ENCODE data around the gene RSAD2. TPM values are rescaled to one million over a fixed set of nuclear protein-coding genes. Genes with fewer than 3 reads are reported as not detected.
A peak's percentile ranks its signal among the peaks of the same experiment; 100 is the strongest.

RSAD2 gene
- 1.0 and 1.1 TPM in 2 replicates for total RNA-seq
- long read RNA-seq: 0 reads

- no peak within 1 kb of the TSS for H3K4me3 Mint-ChIP-seq
- H3K4me1 Mint-ChIP-seq: no peaks in the 10 kb centered on the region
- H3K36me3 Mint-ChIP-seq (ENCODE audit: low read depth): peaks cover 13% of the 10 kb centered on the region
- H3K27ac Mint-ChIP-seq (ENCODE audit: unreplicated experiment): no peak within 1 kb of the TSS
- H3K27me3 Mint-ChIP-seq (ENCODE audit: low read depth): no peaks in the 10 kb centered on the region
- no peak for TF ChIP-seq CTCF (conservative IDR thresholded peaks at IDR 0.05)
- H3K9me3 Mint-ChIP-seq: peaks cover 14% of the 10 kb centered on the region
- no peak for DNase-seq (ENCODE audit: low read depth, low spot score)
These were observed at the start of gene RSAD2 for GRCh38 chr2:6877402-6878304. Gene RSAD2, plus strand, starts transcription at chr2:6877777. Its CDS starts 24 bp downstream, at chr2:6877801.

DNA sequence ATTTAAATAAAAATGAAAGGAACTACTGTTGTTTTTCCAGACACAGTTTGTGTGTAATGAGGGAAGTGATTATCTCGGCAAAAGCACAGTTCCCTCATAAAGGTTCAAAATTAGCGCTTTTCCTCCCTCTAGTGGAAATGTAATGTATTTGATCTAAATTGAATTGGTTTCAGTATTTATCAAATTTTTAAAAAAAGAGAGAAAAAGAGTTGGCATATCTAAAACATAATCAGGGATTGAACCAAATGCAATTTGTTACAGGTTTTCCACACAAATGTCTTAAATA is 49.3 kb upstream of the RSAD2 start:
- Mint-ChIP-seq H3K27me3 (ENCODE audit: low read depth) (no peaks in the 10 kb centered on the region), H3K4me1 (peaks cover 30% of the 10 kb centered on the region), H3K4me3 (peak overlapping the region; percentile 58), H3K27ac (ENCODE audit: unreplicated experiment) (peak overlapping the region; percentile 79), H3K9me3 (peaks cover 26% of the 10 kb centered on the region), H3K36me3 (ENCODE audit: low read depth) (peaks cover 19% of the 10 kb centered on the region)
- peak; percentile 75 for TF ChIP-seq CTCF (conservative IDR thresholded peaks at IDR 0.05)
- DNase-seq (ENCODE audit: low read depth, low spot score): no peak

DNA sequence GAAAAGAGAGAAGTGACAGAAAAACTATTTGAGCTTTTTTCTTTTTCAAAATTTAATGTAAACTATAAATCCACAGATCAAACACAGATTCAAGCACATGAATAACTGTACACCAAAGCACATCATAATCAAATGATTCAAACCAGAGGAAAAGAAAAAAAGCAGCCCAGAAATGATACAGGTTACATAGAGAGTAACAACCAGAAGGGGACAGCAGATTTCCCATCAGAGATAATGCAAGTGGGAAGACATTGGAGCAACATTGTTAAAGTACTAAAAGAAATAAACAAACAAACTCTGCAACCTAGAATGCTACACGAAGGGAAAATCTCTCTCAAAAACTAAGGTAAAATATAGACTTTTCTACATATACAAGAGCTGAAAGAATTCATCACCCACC is 46.3 kb upstream of the RSAD2 start:
- Mint-ChIP-seq H3K27ac (ENCODE audit: unreplicated experiment) (no peak overlapping the region), H3K4me3 (no peak overlapping the region), H3K27me3 (ENCODE audit: low read depth) (no peaks in the 10 kb centered on the region), H3K4me1 (peaks cover 23% of the 10 kb centered on the region), H3K9me3 (peaks cover 36% of the 10 kb centered on the region), H3K36me3 (ENCODE audit: low read depth) (peaks cover 26% of the 10 kb centered on the region)
- no peak for DNase-seq (ENCODE audit: low read depth, low spot score)
- TF ChIP-seq CTCF (conservative IDR thresholded peaks at IDR 0.05): no peak

DNA sequence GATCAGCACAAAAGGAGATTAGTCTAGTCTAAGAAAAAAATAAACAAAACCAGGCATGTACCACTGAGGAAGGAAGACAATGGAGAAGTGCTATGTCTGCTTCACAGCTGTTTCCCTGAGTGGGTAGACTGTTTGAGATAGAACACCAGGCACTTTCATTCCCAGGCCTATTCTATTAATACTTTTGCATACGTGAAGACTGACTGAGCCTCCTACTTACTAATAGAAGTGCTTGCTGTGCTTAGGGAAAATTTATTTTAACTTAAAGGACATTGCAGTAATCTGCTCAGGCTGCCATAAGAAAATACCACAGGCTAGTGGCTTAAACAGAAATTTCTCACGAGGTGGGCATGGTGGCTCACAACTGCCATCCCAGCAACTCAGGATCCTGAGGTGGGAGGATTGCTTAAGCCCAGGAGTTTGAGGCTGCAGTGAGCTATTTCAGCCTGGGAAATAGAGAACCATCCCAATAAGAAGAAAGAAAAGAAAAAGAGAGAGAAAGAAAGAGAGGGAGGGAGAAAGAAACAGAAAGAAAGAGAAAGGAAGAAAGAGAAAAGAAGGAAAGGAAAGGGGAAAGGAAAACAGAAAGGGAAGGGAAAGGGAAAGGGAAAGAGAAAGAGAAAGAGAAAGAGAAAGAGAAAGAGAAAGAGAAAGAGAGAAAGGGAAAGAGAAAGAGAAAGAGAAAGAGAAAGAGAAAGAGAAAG is 44.8 kb upstream of the RSAD2 start:
- Mint-ChIP-seq H3K36me3 (ENCODE audit: low read depth) (peaks cover 26% of the 10 kb centered on the region), H3K27ac (ENCODE audit: unreplicated experiment) (peak overlapping the region; percentile 15), H3K4me3 (no peak overlapping the region), H3K4me1 (peaks cover 10% of the 10 kb centered on the region), H3K27me3 (ENCODE audit: low read depth) (no peaks in the 10 kb centered on the region), H3K9me3 (peaks cover 34% of the 10 kb centered on the region)
- no peak for TF ChIP-seq CTCF (conservative IDR thresholded peaks at IDR 0.05)
- DNase-seq (ENCODE audit: low read depth, low spot score): no peak

GRCh38 chr2:6833300-6833604 is 44.3 kb upstream of the RSAD2 start:
- TF ChIP-seq CTCF (conservative IDR thresholded peaks at IDR 0.05): no peak
- H3K9me3 Mint-ChIP-seq: peaks cover 37% of the 10 kb centered on the region
- peak overlapping the region; percentile 15 for H3K27ac Mint-ChIP-seq (ENCODE audit: unreplicated experiment)
- no peak overlapping the region for H3K4me3 Mint-ChIP-seq
- H3K4me1 Mint-ChIP-seq: peaks cover 5% of the 10 kb centered on the region
- no peaks in the 10 kb centered on the region for H3K27me3 Mint-ChIP-seq (ENCODE audit: low read depth)
- peaks cover 29% of the 10 kb centered on the region for H3K36me3 Mint-ChIP-seq (ENCODE audit: low read depth)
- no peak for DNase-seq (ENCODE audit: low read depth, low spot score)
